Stimulated activated CD4-positive, alpha-beta T cell treated with anti-CD3 and anti-CD28 coated beads, Interleukin-4, amount 100 ng/mL, for 48 hours (primary cell): ENCODE measurements around the gene G6PC3.
A peak's percentile ranks its signal among the peaks of the same experiment; 100 is the strongest.
"Not testable (repeated sequence)": the region's sequence is repeated elsewhere in the genome, so short reads cannot be mapped to it uniquely, and the experiment has no call there.

Experiments
- DNase-seq, 2 donors: peaks; one replicate each; pipeline ENCODE4 v3.0.0-alpha.2; 2020; ENCODE audit warnings: low read depth in 2 of 2

G6PC3 gene

DNA sequence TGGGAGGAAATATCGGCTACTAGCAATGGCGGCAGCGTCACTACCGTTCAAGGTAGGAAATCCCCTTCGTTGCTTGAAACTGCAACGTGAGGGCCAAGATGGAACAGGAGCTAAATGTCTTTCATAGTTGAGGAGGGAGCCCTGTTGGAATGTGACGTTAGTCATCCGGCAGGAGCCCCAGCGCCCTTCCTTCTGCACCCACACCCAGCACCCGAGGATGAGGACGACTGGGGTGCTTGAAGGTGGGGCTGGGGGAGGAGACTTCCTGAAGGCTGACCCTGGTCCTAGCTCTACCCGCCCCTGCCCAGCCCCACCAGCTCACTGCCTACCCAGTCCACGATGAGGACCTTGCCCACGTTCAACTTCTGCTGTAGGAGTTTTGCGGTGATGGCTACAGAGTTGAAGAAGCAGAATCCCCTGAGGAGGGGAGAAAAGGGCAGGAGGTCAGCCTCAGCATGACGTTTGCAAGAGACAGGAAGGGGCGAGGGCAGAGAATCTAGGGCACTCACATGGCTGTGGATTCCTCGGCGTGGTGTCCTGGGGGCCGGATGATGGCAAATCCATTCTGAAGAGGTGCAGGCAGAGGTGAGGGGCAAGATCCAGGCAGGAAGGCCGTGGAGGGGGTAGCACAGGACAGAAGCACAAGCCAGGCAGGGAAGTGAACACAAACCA is 11.9 kb downstream of the G6PC3 start:
- DNase-seq: no peak

DNA sequence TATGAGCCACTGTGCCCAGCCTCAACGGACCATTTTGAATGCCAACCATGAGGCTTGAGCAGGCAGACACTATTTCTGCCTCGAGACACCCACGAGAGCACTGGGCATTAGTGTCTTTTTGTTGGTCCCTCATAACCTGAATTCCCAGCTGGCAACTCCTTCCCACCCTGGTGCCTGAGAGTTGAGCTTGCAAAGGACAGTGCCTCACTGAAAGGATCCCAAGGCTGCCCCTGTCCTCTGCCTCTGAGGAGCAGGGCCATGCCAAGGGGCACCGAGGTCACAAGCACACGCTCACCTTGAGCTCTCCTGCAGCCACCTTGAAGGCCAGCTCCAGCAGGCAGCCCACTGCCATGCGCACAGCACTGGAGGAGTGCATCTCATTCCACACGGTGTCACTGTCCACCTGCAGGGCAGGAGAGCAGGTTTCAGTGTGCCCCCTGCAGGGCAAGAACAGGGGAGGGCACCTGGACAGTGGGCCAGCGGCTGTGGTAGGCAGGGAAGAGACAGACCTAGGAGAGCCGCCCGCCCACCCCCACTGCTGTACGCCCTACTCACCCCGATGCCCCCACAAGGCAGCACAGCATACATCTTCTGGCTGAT is 12.8 kb downstream of the G6PC3 start:
- DNase-seq: no peak

DNA sequence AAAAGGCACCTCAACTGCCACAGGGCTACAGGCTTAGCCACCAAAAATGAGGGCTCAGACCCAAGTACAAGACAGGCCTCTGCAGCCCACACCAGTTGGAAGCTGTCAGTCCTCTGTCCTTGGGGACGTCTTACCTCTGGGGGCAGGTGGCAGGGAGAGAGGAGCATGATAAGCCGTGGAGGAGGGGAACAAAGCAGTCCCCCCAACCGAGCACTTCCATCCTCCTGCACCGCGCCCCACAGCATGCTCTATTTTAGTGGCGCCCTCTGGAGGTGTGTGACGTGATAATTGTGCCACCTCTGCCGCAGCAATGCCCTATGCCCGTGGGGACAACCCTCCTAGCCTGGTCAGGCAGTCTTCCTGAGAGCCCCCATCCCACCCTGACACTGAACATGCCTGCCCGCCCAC is 13.6 kb downstream of the G6PC3 start:
- DNase-seq: peak; percentile 34 to 42

DNA sequence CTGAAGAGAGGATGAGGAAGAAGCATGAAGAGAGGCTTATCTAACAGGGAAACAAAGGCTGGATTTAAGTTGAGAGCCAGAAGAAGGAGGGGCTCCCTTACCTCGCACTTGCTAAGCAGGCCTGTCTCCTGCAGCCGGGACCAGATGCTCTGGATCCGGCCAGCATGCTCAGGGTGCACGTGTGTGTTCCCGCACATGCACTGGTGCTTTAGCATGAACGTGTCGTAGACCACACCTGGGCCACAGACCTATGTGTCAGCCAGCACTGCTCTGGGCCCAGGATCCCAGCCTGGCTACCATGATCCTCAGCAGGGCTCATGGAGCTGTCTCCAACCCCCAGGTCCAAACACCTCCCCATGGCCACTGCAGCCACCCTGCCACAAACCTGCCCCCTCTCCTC is 14.4 kb downstream of the G6PC3 start:
- DNase-seq: no peak

DNA sequence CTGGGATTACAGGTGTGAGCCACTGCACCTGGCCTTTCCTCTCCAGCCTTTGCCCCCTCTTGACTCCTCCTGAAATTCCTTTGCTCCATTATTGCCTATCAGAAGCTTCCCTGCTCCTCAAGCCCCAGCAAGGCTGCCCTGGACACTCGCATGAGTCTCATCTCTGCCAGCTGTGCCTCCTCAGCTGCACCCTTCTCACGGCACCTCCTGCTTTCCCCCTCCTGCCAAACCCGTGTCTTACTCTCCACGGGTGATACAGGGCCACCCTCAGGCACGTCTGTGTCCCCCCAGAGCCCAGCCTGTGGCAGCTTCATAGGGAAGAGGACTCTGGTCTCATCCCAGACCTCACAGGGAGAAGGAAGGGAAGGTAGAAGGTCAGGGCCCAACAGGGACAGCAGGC is 15.4 kb downstream of the G6PC3 start:
- no peak for DNase-seq

DNA sequence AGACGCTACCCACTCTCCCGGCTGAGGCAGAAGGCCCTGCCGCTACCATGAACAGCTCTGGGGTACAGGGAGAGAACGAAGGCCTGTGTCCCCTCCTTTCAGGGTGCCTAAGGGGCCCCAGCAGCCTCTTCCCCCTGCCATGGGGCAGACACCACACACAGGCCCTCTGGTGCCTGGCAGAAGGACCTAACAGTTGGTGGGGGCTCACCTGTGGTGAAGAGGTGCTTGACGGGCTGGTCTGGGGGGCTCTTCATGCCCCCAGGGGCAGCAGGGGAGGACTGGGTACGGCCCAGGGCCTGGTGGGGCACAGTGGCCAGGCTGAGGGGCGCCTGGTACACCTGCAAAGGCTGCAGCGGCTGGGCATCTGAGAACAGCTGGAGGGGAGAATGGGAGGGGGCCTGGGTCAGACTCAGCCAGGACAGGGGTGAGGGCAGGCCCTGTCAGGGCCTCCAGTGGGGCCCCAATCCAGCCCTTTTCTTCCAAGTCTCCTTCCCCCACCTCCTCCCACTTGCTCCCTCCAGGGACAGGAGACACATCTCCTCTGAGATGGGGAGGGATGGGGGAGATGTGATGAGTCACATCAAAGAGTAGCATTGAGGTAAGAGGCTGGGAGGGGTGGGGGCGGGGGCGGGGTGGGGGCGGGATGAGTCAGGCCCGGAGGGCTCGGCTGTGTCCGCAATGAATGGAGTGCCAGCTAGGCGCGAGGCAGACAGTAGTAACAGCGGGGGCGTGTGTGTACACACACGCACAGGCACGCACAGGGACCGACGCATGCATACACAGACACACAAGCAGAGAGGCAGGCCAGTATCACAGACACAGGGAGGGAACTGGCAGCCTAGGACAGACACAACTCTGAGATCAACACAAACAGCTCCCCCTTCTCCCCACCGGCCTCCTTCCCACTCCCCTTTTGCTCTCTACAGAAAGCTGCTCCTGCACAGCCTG is 16.1 kb downstream of the G6PC3 start:
- peak in 1 of 2 donors; percentile 53 for DNase-seq

DNA sequence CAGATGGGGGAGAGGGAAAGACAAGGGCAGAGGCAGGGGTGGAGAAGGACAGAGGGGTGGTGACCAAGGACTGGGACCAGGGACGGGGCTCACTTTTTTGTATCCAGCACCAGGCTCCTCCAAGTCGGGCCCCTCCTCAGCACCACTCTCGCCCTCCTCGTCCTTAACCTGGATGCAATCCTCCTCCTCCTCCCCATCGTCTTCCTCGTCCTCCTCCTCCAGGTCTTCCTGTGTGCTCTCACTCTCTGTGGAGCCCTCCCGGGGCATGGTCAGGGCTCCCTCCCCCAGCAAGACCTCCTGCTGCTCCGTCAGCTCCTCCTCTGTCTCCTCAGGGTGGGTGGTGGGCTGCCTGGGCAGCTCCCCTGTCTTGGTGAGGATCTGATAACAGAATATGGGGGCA is 16.8 kb downstream of the G6PC3 start:
- DNase-seq: no peak

DNA sequence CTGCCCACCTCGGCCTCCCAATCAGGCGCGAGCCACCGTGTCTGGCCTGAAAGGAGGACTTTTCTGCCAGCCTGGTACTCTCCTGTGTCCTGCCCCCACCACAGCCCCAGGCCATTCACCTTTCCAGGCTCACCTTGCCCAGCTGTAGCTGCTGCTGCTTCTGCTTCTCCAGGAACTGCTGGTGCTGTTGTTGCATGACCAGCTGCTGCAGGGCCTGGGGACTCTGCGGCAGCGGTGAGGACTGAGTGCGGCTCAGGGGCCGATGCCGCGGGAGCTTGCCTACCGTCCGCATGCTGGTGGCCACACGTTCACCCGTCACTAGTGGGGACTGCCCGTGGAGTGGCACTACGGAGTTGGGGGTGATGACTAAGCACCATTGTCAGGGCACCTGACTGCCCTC is 17.7 kb downstream of the G6PC3 start:
- no peak for DNase-seq

DNA sequence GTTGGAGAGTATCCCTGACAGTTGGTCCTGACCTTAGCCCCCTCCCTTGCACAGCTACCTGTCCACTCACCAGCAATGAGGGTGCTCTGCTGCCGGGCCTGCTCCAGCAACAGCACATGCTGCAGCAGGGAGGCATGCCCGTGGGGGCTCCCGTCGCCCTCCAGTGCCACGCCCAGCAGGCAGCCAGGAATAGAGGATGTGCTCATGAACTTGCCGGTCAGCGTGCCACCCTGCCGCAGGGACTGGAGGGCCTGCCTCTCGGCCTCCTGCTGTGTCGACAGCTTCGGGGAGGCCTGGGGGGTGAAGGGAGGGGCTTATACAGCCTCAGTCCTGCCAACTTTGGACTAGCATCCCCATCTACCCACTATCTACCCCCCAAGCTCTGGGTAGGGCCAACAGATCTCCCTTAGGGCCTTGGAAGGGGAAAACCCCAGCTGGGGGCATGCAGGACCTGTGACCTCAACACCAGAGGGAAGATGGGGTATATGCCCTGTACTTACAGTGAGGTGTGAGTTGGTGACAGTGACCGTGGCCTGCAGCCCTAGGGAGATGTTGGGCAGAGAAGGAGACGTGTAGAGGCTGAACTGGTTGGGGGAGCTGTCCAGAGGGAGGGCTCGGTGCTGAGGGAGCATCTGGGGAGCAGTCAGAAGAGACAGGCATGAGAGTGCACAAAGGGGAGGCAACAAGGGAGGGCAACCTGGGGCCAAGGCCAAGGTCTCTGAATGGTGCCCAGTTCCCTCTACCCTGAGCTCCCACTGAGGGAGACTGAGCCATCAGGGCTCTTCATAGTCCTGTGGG is 20.9 kb downstream of the G6PC3 start:
- DNase-seq: no peak

DNA sequence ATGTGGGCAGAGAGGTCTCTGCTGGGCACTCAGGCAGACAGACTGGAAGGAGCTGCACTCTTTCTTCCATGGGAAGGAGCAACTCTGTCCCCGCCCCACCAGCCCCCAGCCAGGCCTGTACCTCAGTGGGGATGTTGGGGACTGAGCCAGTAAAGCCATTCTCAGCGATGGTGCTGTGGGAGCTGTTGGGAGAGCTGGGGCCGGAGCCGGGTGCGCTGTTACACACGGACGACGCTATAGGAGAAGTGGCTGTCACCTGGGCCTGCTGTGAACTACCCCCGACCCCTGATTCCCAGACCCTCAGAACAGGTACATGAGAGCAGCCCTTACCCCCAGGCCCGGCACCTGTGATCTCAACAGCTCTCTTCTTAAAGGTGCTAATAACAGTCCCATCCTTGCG is 21.5 kb downstream of the G6PC3 start:
- no peak for DNase-seq

DNA sequence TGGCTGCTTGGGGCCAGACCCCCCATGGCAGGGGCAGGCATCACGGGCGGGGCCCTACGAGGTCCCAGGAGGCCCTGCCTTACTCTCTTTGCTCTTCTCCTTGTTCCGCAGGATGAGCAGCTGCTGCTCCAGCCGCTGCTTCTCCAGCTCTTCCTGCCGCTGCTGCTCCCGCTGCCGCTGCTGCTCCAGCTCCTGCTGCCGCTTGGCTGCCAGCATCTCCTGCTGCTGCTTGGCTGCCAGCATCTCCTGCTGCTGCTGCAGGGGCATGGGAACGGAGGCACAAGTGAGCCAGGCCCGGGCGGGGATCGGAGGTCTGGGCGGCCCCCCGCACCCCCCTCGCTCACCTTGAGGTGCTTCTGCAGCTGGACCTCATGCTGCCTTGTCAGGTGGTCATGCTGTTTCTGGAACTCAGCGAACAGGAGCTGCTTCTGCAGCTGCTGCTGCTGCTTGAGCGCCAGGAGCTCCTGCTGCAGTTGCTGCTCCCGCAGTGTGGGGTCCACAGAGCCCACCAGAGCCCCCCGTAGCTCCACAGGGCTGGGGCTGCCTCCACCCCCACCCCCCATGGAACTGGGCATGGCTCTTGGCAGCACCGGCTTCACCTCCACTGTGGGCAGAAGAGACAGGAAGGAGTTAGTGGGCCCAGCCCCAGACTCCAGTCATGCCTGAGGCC is 22.8 kb downstream of the G6PC3 start:
- no peak for DNase-seq

DNA sequence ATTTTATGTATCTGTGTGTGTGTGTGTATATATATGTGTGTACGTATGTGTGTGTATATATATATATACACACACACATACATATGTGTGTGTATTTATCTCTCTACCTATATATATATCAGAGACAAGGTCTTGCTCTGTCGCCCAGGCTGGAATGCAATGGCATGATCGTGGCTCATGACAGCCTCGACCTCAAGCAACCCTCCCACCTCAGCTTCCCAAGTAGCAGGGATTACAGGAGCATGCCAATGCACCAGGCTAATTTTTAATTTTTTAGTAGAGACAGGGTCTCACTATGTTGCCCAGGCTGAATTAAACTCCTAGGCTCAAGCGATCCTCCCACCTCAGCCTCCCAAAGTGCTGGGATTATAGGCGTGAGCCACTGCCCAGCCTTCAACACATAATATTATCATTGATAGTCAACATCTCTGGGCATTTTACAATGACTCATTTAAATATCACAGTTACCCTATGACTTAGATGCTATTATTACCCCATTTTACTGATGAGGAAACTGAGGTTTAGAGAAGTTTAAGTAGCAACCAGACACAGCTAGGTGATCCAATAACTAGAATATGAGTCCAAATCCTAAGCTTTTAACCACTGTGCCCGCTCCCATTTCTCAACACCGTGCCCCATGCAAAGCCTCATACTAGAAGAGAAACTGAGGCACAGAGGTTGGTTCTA is 24.3 kb downstream of the G6PC3 start:
- no peak for DNase-seq

DNA sequence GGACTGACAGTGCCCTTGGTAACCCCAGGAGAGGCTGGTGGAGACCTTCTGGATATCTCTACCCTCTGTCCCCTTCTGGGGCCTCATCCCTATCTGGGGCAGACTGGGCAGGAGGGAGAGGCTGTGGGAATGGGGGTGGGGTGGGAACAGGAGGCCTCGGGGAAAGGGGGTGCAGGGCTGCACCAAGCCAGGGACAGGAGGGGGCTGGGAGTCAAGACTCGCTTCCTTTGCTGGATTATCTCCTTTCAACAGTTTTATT is 24.8 kb downstream of the G6PC3 start:
- no peak for DNase-seq

DNA sequence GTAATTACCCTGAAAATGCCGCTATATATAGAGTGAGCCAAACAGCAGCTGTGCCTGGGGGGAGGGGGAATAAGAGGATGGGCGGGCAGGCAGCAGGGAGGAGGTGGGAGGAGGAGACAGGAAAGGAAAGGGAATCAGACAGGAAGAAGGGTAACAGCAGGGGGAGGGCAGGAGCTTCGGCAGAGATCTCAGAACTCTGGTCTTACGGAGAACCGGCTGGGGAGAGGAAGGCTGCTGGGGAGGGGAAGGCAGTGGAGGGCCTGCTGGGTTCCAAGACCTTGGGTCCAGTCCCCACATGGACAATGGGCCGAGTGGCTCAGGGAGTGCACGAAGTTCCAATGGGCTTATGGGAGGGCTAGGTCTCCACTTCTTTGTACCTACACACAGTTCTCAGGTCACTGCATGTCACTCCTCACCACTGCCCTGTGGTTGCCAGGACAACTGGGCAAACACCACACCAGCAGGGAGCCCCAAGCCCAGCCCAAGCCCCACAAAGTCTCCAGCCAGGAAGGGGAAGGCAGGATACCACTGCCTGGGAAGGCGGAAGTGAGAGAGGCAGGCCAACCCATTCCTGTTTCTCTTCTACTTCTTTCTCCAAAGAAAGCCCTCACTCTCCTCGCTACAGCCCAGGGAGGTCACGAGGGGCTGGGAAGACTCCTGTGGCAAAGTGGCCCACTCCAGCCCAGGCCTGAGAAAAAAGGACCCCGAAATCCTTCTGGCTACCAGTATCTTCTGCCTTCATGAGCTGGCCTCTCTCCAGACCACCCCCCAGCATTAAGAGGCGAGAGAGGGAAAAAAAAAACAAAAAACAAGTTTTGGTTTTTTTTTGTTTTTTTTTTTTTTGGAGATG is 25.3 kb downstream of the G6PC3 start:
- DNase-seq: no peak

DNA sequence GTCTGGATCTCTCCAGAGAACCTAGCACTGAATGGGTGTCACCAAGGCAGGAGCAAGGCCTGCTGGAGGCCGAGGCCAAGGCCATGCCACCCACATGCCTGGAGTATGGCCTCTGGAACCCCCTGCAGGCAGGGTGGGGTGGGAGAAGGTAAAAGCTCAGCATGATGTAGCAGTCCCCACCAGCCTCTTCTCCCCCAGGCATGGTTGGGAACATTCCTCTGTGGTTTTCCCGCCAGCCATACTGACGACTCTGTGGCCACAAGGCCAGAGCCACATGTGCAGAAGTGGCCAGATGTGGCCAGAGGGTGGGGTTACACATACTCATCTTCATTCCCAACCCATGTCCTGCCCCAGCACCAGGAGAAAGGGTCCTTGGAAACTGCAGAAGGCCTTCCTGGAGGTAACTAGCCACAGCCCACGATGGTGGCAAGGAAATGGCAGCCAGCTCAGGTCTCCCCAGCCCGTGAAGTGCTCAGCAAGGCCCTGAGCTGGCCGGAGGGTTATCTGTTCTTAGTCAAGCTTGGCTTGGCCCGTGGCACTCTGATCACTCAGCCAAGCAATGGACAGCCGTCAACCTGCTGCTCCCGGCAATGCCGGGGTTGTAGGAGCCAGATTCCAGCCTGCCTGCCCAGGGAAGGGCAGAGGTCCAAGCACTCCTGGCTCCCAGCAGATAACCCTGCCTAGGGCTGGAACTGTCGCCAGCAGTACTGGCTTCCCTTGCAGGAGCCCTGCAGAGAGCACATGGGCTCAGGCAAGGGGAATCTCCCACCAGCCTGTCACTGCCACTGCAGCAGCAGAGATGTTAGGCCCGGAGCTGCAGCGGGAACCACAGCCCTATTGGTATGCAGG is 26.8 kb downstream of the G6PC3 start:
- no peak for DNase-seq

DNA sequence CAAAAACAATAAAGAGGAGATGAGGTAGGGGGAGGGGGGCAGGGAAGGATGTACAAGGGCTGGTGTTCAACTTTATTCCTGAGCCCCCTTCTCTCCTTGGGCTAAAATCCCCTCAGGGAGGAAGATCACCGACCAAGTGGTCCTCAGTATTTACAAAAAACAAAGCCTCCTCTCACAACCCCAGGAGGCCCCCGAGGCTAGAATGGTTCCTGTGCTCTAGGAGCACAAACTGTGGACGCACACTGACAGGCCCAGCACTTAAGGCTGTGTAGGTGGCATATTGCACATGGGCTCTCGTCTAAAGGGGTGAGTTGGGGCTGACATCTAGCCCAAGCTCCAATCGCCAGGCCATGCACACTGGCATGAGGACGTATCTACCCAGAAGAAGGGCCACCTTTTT is 31.3 kb downstream of the G6PC3 start:
- DNase-seq: not testable (repeated sequence)

DNA sequence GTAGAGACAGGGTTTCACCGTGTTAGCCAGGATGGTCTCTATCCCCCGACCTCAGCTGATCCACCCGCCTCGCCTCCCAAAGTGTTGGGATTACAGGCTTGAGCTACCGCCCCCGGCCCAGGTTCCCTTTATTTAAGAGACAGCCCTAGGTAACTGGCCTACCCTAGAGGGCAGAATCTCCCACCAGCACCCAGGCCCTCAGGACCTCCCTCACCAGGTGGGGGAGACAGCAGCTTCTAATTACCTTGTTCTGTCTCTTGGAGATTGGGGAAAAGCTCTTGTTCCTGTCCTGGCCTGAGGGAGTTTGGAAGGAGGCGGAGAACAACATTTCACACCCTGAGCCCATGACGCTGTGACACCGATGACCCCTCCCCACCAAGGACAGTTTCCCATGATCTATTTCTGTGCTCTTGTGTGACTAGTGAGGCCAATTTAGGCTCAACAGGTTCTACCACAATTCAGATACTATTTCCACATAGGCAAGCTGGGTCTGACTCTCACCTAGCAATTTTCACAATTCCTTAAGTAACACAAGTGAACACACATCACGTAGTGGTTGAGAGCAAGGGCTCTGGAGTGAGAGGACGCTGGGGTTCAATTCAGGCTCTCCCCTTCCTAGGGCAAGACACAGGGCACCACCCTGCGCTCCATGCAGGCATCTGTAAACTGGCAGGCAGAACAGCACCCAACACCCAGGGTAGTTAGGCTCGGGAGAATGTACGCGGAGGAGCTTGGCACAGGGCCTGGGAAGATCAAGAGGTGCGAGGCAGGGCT is 32.5 kb downstream of the G6PC3 start:
- DNase-seq: no peak

DNA sequence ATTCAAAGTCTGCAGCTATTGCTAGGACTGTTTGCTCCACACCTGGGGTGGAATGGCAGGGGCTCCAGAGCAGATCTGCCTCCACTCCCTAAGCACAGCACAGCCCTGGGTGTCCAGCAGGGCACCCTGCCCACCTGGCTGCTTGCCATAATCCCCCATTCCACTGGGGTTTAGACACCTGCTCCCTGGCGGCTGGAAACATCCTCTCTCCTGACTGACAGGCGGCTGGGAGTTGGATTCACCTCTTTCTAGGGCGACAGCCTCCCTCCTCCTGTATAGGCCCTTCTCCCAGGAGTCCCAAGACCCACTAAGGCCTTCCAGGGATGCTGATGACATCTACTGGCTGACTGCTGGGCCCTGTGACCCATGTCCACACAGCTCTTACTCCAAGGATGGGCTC is 34.9 kb downstream of the G6PC3 start:
- no peak for DNase-seq
